ENCODE data around the gene DET1.

DNA sequence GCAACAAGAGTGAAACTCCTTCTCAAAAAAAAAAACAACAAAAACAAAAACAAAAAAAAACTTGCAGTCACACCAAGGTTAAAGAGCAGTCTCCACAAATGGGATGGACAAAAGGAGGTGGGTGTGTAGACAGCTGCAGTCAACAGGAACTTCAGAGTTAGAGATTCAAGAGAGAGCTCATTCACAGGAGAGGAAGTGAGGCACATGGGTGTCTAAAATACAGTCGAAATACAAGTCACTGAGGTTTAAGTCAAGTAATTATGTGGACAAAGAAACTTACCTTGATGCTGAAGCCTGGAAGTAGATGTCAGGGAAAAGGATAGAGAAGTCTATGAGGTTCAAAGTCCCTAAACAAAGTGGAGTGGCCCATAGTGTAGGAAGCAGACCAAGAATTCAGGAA, 64.2 kb downstream of the DET1 start:
- TF ChIP-seq, protein P1, sequence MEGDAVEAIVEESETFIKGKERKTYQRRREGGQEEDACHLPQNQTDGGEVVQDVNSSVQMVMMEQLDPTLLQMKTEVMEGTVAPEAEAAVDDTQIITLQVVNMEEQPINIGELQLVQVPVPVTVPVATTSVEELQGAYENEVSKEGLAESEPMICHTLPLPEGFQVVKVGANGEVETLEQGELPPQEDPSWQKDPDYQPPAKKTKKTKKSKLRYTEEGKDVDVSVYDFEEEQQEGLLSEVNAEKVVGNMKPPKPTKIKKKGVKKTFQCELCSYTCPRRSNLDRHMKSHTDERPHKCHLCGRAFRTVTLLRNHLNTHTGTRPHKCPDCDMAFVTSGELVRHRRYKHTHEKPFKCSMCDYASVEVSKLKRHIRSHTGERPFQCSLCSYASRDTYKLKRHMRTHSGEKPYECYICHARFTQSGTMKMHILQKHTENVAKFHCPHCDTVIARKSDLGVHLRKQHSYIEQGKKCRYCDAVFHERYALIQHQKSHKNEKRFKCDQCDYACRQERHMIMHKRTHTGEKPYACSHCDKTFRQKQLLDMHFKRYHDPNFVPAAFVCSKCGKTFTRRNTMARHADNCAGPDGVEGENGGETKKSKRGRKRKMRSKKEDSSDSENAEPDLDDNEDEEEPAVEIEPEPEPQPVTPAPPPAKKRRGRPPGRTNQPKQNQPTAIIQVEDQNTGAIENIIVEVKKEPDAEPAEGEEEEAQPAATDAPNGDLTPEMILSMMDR (IDR thresholded peaks at IDR 0.05): no peak
- TF ChIP-seq POLR2AphosphoS5 (IDR thresholded peaks at IDR 0.05) (no peak), EP300 (IDR thresholded peaks at IDR 0.05) (no peak), POLR2A (IDR thresholded peaks at IDR 0.05) (no peak)
